COLO668 (cell line): ENCODE data around the gene UBE2R2.
"Not testable (repeated sequence)": the region's sequence is repeated elsewhere in the genome, so short reads cannot be mapped to it uniquely, and the experiment has no call there.

Experiments used
- DNase-seq: peaks from one replicate; lab custom pipeline; 2025; ENCODE audit not compliant: unreplicated experiment; lab: John Stamatoyannopoulos, UW

UBE2R2 gene, protein sequence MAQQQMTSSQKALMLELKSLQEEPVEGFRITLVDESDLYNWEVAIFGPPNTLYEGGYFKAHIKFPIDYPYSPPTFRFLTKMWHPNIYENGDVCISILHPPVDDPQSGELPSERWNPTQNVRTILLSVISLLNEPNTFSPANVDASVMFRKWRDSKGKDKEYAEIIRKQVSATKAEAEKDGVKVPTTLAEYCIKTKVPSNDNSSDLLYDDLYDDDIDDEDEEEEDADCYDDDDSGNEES

DNA sequence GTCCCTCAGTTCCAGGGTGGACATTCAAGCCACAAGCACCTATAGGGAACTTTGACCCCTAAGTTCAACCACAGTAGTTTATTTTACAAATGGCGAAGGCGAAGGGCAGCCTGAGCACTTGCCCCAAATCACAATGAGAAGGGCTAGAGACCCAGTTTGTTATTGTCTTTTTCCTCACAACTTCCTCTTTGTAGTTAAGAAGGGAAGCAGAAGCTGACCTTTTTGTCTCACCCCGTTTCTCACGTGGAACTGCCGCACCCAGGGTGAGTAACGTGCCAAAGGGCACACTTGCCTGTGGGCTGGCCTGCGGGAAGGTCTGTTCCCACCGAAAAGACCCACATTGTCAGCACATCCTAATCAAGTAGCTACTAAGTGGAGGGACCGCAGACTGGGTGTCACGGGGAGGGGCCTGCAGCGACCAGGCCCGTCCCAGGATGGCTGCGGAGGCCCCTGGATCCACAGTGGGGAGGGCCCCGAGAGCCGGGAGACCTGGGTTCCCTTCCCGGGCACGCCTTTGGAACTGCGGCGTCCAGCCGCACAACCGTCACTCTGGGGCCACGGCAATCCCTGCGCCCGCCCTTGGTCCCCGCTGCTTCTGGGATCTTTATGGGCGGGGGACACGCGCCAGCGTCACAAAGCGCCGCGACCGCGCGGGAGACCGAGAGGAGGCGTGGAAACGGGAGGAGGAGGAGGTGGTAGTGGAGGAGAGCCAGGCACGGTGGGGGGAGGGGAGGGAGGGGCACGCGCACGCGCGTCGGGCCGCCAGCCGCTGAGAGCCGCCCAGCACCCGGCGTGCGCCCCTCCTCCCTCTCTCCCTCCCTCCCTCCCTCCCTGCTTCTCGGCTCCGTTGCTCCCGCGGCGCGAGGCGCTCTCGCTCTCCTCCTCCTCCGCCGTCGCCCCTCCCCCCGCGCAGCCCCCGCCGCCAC is at the start of gene UBE2R2:
TSS of gene UBE2R2 (plus strand) at position 834 of the 926 bp plus-strand sequence. CDS start 598 bp downstream, outside the sequence.
- DNase-seq, result peak; percentile 95

DNA sequence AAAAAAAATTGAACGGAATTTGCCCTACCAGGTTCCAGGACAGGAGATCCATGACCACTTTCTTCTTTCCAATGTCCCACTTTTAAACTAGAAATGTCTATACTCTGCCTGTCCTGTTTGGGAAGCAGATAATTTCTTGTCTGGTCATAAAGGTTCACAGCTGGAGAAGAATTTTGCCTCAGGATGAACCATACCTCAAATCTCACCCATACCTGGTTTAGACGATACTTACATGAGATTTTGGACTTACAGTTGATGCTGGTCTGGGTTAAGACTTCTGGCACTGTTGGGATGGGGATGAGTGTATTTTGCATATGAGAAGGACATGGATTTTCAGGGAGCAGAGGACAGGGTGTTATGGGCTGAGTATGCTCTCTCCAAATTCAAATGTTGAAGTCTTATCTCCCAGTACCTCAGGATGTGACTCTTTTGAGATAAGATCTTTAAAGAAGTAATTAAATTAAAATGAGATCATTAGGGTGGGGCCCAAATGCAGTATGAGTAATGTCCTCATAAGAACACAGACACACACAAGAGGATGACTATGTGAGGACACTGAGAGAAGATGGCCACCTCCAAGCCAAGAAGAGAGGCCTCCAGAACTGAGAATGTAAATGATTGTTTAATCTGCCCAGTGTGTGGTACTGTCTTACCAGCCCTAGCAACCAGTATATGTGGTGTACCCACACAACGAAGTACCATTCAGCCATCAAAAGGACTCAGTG is 46.6 kb upstream of the UBE2R2 start:
- not testable (repeated sequence) for DNase-seq

DNA sequence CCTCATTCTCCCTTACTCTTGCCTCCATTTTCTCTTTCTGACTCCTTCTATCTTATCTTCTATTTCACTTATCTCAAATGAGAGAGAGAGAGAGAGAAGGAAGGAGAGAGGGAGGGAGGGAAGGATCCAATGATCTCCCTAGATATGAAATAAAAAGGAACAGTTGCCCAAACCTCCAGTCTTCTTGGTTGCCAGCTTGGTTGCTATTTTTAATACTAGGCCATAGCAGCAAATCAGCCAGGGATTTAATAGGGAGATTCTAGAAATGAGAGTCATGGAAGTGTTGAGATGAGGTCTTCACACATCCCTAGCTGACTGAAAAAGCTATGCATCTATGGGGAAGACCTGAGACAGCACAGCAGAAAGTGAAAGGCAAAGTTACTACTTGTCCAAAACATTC is 43.8 kb upstream of the UBE2R2 start:
- DNase-seq, result not testable (repeated sequence)

DNA sequence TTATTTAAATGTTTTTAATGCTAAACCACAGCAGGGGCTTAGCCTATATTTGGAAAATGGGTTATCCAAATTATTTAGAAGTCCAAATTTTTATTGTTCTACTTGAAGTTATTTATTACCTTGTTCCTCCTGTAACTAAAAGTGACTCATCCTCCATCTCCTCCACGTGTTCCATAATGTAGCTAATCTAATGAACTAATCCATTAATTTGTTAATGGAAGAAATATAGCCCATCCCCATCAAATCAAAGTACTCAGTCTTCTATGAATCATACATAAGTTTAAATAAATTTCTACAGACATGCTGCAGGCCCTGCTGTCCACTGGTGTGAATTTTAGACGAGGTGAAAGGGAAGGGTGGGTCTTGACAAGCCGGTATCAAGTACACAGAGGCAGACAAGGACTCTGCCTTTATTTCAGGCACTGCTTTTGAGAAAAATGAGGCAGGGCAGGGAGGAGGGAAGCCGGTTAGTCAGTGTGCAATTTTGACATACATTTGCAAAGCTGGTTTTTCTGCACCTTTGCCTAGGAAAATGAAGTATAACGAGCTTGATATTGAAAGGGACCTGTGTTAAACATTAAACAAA is 42.8 kb upstream of the UBE2R2 start:
- not testable (repeated sequence) for DNase-seq

DNA sequence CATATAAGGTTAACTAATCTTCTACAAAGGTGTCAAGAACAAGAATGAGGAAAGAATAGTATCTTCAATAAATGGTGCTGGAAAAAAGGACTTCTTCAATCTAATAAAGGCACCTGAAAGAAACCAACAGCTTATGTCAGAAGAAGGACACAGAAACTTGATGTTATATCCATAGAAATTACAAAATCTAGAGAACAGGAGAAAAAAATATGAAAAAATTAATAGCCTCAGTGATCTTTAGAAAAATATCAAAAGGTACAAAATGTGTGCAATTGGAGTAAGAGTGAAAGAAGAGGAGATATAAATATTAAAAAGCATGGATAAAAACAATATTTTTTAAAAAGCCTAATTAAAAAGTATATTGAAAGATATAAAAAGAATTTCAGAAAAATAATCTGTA is 40.4 kb upstream of the UBE2R2 start:
- DNase-seq, result no peak

DNA sequence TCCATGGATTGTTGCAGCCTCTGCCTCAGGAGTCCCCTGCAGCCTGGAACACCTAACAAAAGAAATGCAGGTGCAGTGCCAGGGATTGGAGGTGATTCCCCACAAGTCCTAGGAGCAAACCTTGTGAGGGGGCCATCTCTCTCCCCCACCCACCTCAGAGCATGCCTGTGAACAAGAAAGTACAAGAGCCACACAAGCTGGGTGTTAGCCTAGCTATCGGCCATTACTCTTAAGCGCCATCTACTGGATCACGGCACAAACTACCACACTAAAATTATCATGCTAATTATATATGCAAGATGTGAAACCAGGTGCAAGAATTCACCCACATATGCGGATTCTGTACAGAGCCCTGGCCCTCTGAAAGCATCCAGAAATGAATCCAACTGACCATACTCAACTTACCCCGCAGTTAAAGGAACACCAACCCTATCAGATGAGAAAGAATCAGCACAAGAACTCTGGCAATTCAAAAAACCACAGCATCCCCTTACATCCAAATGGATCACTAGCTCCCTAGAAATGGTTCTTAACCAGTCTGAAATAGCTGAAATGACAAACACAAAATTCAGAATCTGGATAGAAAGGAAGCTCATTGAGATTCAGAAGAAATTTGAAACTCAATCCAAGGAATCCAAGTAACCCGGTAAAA is 38.1 kb upstream of the UBE2R2 start:
- DNase-seq, result peak; percentile 48

DNA sequence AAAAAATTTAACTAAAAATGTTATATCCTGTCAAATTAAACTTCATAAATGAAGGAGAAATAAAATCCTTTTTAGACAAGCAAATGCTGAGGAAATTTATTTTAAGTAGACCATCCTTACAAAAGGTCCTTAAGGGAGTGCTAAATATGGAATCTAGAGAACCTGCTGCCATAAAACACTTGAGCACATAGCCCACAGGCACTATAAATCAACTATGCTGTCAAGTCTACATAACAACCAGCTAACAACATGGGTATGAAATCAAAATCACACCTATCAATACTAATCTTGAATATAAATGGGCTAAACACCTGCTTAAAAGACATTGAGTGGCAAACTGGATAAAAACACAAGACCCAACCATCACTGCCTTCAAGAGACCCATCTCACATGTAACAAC is 36.7 kb upstream of the UBE2R2 start:
- DNase-seq, result no peak

DNA sequence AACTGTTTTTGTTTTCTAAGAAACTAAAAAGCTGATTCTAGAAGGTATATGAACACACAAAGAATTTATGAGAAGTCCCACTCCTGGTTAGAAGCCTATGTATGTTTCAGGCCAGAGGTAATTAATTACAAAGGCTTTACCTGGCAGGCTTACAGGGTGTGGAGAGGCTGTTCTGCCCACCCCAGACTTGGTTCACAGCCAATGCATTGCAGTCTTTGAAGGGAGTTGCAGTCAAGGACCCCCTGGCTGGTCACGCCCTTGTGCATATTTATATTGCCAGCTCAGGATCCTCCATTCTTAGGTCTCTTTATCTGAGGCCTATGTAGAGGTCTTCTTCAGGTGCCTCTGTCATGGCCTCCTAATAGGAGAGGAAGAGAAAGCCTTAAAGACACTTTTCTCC is 35.2 kb upstream of the UBE2R2 start:
- no peak for DNase-seq

DNA sequence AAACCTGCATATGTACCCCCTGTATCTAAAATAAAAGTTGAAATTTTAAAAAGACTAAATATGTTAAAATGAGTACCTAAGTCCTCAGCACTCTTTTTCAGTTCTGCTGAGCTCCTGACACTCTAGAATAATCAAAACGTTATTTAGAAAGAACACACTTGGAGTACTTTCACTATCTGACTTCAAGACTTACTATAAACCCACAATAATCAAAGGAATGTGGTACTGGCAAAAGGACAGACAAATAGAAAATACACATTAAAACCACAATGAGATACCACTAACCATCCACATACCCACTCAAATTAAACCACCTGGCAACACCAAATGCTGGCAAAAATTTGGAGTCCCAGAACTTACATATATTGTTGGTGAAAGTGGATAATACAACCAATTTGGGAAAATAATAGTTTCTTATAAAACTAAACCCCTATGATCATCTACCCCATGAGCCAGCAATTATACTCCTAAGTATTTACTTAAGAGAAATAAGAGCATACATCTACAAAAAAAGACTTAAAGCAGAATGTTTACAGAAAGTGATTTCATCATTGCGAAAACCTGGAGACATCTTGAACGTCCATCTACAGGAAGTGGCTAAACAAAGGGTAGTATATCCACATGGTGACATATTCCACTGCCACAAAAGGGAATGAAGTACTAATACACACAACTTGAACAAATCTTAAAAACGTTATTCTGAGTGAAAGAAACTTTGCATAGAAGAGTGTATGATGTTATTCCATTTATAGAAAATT is 34.4 kb upstream of the UBE2R2 start:
- DNase-seq, result no peak

DNA sequence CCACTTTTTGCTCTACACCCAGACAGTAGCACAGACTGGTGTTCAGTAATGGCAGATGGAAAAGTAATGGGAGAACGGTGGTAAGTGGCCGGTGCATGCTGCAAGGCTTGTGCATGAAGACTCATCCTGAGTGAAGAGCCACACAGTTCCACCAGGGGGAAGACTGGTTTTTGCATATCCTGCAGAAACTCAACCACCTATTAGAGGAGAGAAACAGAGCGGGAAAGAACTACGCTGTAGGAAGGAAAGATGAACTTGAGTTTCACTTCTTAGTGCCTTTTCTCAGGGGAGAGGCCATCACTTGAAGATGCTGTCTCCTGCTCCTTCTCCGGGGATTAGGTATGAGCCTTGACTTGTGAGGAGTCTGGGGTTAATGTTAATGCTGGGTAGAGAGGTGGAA is 31.0 kb upstream of the UBE2R2 start:
- peak; percentile 10 for DNase-seq

DNA sequence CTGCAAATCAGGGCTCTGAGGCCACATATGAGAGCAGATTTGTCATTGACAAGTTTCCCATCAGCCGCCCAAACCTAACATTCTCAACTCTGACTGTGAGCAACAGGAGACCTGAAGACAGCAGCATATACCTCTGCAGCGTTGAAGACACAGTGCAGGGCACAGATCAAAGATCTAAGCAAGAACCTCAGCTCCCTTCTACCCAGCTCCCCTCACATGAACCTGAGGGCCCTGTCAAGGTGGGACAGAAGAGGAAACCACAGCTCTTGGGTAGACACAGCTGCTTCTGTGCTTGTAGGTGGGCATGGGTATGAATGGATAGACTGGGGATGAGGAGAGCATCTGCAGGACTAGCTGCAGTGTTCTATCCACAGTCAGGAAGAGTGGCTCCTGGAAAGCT is 30.3 kb upstream of the UBE2R2 start:
- no peak for DNase-seq

DNA sequence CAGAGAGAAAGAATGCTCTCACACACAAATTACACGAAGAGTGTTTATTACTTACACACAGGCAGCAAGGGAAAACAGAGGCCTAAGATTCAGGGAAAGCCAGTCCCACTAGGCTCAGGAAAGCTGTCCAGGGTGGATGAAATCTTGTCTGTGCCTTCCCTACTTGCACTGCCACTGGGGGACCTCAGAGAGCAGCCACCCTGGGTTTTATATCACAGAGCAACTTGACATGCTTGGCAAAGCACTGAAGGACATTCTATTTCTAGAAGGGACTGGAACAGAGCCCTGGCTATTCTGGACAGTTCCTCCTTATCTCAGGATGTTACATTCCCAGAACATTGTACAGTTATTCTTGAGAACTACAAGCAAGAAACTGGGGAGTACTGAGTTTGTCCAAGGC is 29.1 kb upstream of the UBE2R2 start:
- DNase-seq, result no peak

DNA sequence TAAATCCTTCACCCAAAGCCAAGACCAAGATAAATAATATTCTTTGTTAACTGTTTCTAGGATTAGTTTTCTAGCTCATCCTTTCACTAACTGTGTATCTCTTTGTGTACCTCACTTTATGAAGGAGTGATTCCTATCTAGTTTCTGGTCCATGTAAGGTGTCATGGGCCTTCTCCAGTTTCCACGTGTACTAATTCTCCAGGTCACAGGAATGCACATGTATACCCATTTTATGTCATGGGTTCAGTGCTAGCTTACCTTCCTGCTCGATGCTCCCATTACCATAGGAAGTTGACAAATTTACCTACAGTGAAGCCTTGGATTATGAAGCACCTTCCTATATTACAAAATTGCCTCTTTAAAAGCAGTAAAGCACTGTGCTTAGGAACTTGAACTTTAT is 27.5 kb upstream of the UBE2R2 start:
- DNase-seq, result not testable (repeated sequence)

DNA sequence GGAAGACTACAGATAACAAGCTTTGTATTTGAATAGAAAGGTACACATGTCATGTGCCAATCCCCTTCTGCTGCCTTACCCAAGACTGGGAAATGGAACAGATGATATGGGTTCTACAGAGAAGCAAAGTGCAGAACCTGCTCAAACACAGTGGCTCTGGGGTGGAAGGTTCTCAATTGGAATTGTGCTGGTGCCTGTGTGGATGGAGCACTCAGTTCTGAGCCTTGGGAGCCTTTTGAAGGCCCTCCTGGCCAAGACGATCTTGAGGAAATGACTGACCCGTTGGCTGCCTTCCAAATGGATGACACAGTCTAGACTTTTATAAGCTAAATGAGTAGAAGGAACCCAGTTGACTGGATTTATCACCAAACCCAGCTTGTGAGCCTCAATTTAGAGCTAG is 25.8 kb upstream of the UBE2R2 start:
- no peak for DNase-seq

DNA sequence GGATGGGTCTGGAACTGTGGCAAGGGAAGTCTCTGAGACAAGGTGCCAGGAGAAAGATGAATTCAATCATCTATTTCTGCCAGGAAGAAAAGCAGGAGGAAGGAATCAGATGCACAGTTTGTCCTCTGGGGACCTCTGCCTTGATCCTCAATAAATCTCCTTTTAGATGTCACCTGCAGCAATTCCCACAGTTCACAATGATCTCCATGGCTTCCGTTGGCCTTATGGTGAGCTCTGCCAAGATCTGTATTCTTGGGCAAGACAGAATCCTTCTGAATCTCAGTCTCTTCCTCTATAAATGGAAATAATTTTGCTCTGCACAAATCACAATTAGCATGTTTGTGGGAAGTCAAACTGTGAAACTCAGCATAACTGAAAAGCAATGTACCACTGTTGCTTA is 23.5 kb upstream of the UBE2R2 start:
- not testable (repeated sequence) for DNase-seq

DNA sequence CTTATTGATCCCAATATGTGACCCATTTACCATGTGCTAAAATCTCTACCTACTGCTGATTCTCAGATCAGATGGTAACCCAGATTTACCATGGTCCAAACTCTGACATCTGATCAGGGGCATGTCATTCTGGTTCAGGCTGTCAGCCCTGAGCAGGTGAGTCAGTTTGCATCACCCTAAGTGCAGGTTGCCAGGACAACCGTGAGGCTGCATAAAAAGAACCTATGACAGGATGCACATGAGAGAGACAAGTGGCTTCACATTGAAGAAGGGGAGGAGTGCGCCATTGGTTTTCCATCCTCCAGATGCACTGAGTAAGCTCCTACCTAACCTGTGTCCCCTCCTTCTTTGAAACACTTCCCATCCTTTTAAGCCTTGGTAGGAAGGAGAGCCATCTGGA is 22.4 kb upstream of the UBE2R2 start:
- DNase-seq, result peak; percentile 45

DNA sequence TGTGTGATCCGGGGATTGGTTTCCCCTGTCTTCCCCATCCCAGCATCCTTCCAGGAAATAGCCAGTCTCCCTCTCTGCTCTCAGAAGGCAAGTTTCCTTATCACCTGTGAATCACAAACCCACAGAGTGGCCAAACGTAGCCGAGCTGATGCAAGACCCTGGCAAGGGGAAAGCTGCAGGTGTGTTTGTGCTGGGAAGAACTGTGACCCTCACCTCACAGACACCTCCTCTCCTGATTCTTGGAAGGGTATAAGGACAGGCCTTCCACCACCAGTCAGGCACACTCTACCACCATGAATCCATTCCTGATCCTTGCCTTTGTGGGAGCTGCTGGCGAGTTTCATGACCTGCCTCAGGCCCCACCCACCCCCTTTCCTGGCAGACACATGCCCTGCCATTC is 21.7 kb upstream of the UBE2R2 start, which contains the start of gene PRSS3:
TSS of gene PRSS3 (plus strand) at position 281 of the 400 bp plus-strand sequence. CDS start at position 294, 13 bp downstream.
- DNase-seq, result no peak

DNA sequence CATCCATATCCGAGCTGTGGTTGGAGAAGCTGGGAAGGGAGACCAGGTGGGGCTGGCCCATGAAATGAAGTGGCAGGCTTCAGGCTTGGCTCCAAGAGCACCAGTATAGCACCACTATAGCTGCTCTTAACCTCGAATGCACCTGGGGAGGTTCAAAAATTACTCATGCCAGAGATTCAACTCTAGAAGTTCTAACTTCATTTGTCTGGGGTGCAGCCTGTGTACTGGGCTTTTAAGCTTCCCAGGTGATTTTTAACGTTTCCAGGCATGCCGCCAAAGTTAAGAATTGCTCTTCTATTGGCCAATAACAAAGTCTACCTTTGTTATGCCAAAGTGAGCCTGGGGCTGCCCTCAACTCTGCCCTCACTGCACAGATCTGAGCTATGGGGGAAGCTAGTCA is 21.1 kb upstream of the UBE2R2 start:
- DNase-seq, result no peak

DNA sequence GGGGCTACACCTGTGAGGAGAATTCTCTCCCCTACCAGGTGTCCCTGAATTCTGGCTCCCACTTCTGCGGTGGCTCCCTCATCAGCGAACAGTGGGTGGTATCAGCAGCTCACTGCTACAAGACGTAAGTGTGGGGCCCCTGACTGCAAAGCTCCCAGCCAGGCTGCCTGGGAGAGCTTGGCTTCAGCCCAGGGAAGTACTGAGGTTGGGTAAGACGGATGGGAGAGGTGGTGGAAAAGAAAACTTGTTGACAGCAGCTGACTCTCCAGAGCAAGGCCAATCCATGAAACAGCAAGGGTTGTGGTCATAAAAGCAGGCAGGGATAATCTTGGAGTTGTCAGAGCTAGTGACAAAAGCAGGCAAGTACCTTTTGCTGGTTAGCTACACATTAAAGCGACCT is 20.3 kb upstream of the UBE2R2 start:
- not testable (repeated sequence) for DNase-seq

DNA sequence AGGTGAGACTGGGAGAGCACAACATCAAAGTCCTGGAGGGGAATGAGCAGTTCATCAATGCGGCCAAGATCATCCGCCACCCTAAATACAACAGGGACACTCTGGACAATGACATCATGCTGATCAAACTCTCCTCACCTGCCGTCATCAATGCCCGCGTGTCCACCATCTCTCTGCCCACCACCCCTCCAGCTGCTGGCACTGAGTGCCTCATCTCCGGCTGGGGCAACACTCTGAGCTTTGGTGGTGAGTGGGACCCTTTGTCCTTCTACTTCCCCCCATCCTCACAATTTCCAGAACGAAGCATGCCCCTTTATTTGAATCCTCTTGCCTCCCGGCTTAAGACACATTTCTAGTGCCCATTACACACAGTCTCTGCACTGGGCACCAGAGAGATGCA is 19.1 kb upstream of the UBE2R2 start:
- DNase-seq, result no peak
